NCI-H524 (cell line): ENCODE results near the gene KHK.
"Not testable (repeated sequence)": the region's sequence is repeated elsewhere in the genome, so short reads cannot be mapped to it uniquely, and the experiment has no call there.

Experiments used
- DNase-seq, 2 experiments: peaks; one replicate each; lab custom pipeline; 2025; lab: John Stamatoyannopoulos, UW

The KHK gene

GRCh38 chr2:27059141-27059820, 27.3 kb upstream of the KHK start:
- no peak for DNase-seq

GRCh38 chr2:27060323-27060722, 26.2 kb upstream of the KHK start:
- no peak for DNase-seq

GRCh38 chr2:27065128-27065527, 21.4 kb upstream of the KHK start:
- DNase-seq = peak; percentile 84 to 94

- DNase-seq = no peak
These were observed 19.2 kb upstream of the KHK start for GRCh38 chr2:27067385-27067784.

- DNase-seq = no peak
These were observed 17.1 kb upstream of the KHK start for GRCh38 chr2:27069436-27069835.

- DNase-seq = no peak
These were observed 16.5 kb upstream of the KHK start for GRCh38 chr2:27069961-27070618.

GRCh38 chr2:27070653-27071276, 15.8 kb upstream of the KHK start:
- DNase-seq = no peak

GRCh38 chr2:27071277-27071989, 15.1 kb upstream of the KHK start, which contains the start of gene OST4:
OST4 (minus strand) TSS chr2:27071654.
- DNase-seq = peak; percentile 85 to 88

- no peak for DNase-seq
These were observed 14.4 kb upstream of the KHK start for GRCh38 chr2:27071990-27072830.

GRCh38 chr2:27072920-27073319, 13.7 kb upstream of the KHK start:
- DNase-seq = no peak

GRCh38 chr2:27073782-27074181, 12.8 kb upstream of the KHK start:
- DNase-seq = no peak

GRCh38 chr2:27074738-27075565, 11.6 kb upstream of the KHK start:
- DNase-seq = peak; percentile 40 to 72

- DNase-seq = not testable (repeated sequence)
These were observed 11.1 kb upstream of the KHK start for GRCh38 chr2:27075566-27075871.

GRCh38 chr2:27076323-27076722, 10.2 kb upstream of the KHK start:
- DNase-seq = no peak

GRCh38 chr2:27077231-27077630, 9.3 kb upstream of the KHK start:
- DNase-seq = no peak

GRCh38 chr2:27078267-27079194, 8.0 kb upstream of the KHK start, which contains the start of gene EMILIN1:
EMILIN1 (plus strand) TSS chr2:27078615; CDS start chr2:27079066, 451 bp downstream.
- no peak for DNase-seq

- DNase-seq = no peak
These were observed 7.1 kb upstream of the KHK start for GRCh38 chr2:27079233-27080139.

- peak in 1 of 2 experiments; percentile 10 for DNase-seq
These were observed 6.5 kb upstream of the KHK start for GRCh38 chr2:27080140-27080469.

- no peak for DNase-seq
These were observed 6.0 kb upstream of the KHK start for GRCh38 chr2:27080603-27080936.
